Spleen (tissue), 11 donors: ENCODE results near the gene OSBPL10. TPM values are rescaled to one million over a fixed set of nuclear protein-coding genes. Genes with fewer than 3 reads are reported as not detected.

Source experiments
- DNase-seq: peaks from one replicate; pipeline ENCODE4 v3.0.0-alpha.2; 2020
- H3K27ac ChIP-seq, 8 donors: fragments of 200-600 bp; sonication (generic) in 7 of 8; 1 replicate in 4 of 8; 2 replicates in 4 of 8; pipeline versions ENCODE4 v1.5.0 to v1.8.0; 2016 to 2021; ENCODE audit warnings: inconsistent platforms in 4 of 8, mild to moderate bottlenecking in 4 of 8, moderate library complexity in 1 of 8
- H3K27me3 ChIP-seq, 7 donors: fragments of 200-600 bp; sonication (generic) in 6 of 7; replicated peaks in 1 of 7; 1 replicate in 4 of 7; 2 replicates in 3 of 7; pipeline versions ENCODE4 v1.5.0 to v1.8.0; 2016 to 2021; ENCODE audit warnings: inconsistent platforms in 3 of 7, mild to moderate bottlenecking in 1 of 7
- H3K36me3 ChIP-seq, 6 donors: fragments of 200-600 bp; sonication (generic) in 5 of 6; 1 replicate in 4 of 6; 2 replicates in 2 of 6; pipeline versions ENCODE4 v1.5.0 to v1.8.0; 2016 to 2021; ENCODE audit warnings: inconsistent platforms in 2 of 6
- H3K4me1 ChIP-seq, 6 donors: fragments of 200-600 bp; sonication (generic) in 5 of 6; 1 replicate in 3 of 6; 2 replicates in 3 of 6; pipeline versions ENCODE4 v1.5.0 to v1.8.0; 2016 to 2021; ENCODE audit warnings: inconsistent platforms in 3 of 6
- H3K4me3 ChIP-seq, 8 donors: fragments of 200-600 bp; sonication (generic) in 7 of 8; 1 replicate in 4 of 8; 2 replicates in 4 of 8; pipeline versions ENCODE4 v1.5.0 to v1.8.0; 2016 to 2021; ENCODE audit warnings: inconsistent platforms in 4 of 8, mild to moderate bottlenecking in 4 of 8, moderate library complexity in 2 of 8
- H3K9me3 ChIP-seq, 8 donors: fragments of 200-600 bp; sonication (generic) in 7 of 8; 1 replicate in 4 of 8; 2 replicates in 4 of 8; pipeline versions ENCODE4 v1.5.0 to v1.8.0; 2016 to 2021; ENCODE audit warnings: inconsistent platforms in 4 of 8
- POLR2A ChIP-seq, 3 donors: fragments of 450-650 bp; IDR thresholded peaks; one replicate each; pipeline ENCODE4 v1.5.1; 2017; ENCODE audit warnings: antibody characterized with exemption in 3 of 3, mild to moderate bottlenecking in 1 of 3
- POLR2AphosphoS5 ChIP-seq, 3 donors: sonication (generic); formaldehyde crosslinking; IDR thresholded peaks; one replicate each; pipeline ENCODE4 v1.5.1; 2017; ENCODE audit warnings: antibody characterized with exemption in 3 of 3
- WGBS, 5 donors: extraction: QIAGEN DNeasy Blood & Tissue Kit in 3 of 5; methylation state at CpG; one replicate each; pipeline versions ENCODE4 v1.1.5 to v1.1.7; 2013 to 2018; 5-methylcytosine and 5-hydroxymethylcytosine counted together
- intact Hi-C: fragments of 100-400 bp; cut with DNase I; formaldehyde crosslinking; loops from one replicate; pipeline ENCODE4 v1.15.0; 2023; ENCODE audit warnings: low total_unique reads
- polyA plus RNA-seq, 3 donors: library from polyadenylated mRNA; stranded (reverse); fragments of 200-250 nt; gene quantifications; one replicate each; pipeline ENCODE4 v1.2.1, GENCODE V29; 2013
- total RNA-seq, 7 donors: library from RNA; depleted of rRNA in 3 of 7; stranded (reverse); fragments of >200 nt in 3 of 7; fragmentation: NEBNext Ultra II Directional in 4 of 7; extraction: Animal tissue kit (Norgen Biotek cat#: 25700) in 4 of 7; gene quantifications; one replicate each; pipeline versions ENCODE4 v1.1.0 to v1.2.1, GENCODE V29; 2016 to 2021
- TF ChIP-seq, protein P1 (sequence below), 11 experiments: fragments of 200-600 bp in 7 of 11; fragments of 450-650 bp in 4 of 11; sonication (generic) in 4 of 11; IDR thresholded peaks in 8 of 11; conservative IDR thresholded peaks in 3 of 11; 1 replicate in 7 of 11; 2 replicates in 4 of 11; pipeline versions ENCODE4 v1.4.0 to v1.8.0; 2016 to 2021; ENCODE audit warnings: antibody characterized with exemption in 11 of 11, inconsistent platforms in 4 of 11, mild to moderate bottlenecking in 1 of 11
- donor health status: healthy with polysubstance abuse.
- donor health status: DM: no; HTN: no; CAD: no; lungs with moderate emphysema.
- donor health status: DM: no; HTN: no; CAD: no.
- donor health status: Bipolar disorder and iron deficiency.
- donor health status: healthy.
- donor health status: DM: no; HTN: no; CAD: no.
- donor health status: DM: yes; HTN: yes; CAD: no.

Gene OSBPL10
- total and polyA plus RNA-seq, 10 donors, result 3.8 to 95.1 (median 56.5) TPM

DNA sequence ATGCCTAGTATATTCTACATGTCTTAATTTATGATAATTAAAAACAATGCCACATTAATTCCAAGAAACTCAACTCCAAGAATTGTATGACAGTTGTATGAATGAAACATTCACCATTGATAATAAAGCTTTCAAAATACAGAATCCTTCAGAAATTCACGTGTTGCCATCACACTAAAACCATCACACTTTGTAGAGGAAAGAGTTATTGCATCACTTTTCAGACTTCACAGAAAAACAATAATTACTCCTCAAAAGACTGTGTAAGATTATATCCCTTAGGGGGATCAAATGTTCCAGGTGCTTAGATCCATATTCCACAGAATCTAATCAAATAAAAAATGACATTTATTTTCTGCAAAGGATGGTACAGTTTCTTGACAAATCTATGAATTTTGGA, 85.0 kb downstream of the OSBPL10 start:
- H3K36me3 ChIP-seq, result no peaks in the 10 kb centered on the region
- H3K4me3 ChIP-seq, result no peak overlapping the region
- H3K27ac ChIP-seq, result no peak overlapping the region
- no peaks in the 10 kb centered on the region for H3K27me3 ChIP-seq
- no peak for TF ChIP-seq POLR2A (IDR thresholded peaks at IDR 0.05)
- TF ChIP-seq POLR2AphosphoS5 (IDR thresholded peaks at IDR 0.05), result no peak
- TF ChIP-seq, protein P1, sequence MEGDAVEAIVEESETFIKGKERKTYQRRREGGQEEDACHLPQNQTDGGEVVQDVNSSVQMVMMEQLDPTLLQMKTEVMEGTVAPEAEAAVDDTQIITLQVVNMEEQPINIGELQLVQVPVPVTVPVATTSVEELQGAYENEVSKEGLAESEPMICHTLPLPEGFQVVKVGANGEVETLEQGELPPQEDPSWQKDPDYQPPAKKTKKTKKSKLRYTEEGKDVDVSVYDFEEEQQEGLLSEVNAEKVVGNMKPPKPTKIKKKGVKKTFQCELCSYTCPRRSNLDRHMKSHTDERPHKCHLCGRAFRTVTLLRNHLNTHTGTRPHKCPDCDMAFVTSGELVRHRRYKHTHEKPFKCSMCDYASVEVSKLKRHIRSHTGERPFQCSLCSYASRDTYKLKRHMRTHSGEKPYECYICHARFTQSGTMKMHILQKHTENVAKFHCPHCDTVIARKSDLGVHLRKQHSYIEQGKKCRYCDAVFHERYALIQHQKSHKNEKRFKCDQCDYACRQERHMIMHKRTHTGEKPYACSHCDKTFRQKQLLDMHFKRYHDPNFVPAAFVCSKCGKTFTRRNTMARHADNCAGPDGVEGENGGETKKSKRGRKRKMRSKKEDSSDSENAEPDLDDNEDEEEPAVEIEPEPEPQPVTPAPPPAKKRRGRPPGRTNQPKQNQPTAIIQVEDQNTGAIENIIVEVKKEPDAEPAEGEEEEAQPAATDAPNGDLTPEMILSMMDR (IDR thresholded peaks at IDR 0.05 in 8 of 11, conservative IDR thresholded peaks at IDR 0.05 in 3 of 11), result no peak
- 64 to 89% (median 72%) methylated on average over 1 of the region's 1 CpG for WGBS, 5 donors
- intact Hi-C loops, result no loop called here
- H3K9me3 ChIP-seq, result no peaks in the 10 kb centered on the region
- H3K4me1 ChIP-seq, result peaks cover 0 to 48% (median 16%) of the 10 kb centered on the region in 6 donors
- DNase-seq, result no peak

DNA sequence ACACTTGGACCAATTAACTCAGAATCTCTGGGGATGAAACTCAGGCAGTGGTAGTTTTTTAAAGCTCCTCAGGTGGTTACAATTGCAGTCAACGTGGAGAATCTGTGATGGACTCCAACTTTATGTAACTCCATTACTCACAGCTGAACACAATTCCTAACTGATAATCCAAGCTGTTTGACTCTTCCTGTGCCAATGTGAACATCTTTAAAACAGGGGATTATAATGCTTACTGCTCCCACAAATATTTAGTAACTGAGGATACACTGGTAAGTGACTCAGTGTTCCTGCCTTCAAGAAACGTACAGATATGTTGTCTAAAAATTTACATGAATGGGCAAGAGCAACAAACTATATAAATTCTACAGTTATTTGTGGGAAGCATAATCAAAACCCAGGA, 85.6 kb downstream of the OSBPL10 start:
- H3K27me3 ChIP-seq, result no peaks in the 10 kb centered on the region
- intact Hi-C loops, result no loop called here
- H3K27ac ChIP-seq, result no peak overlapping the region
- no peak overlapping the region for H3K4me3 ChIP-seq
- no peak for TF ChIP-seq POLR2A (IDR thresholded peaks at IDR 0.05)
- TF ChIP-seq, protein P1 (IDR thresholded peaks at IDR 0.05 in 8 of 11, conservative IDR thresholded peaks at IDR 0.05 in 3 of 11), result no peak
- TF ChIP-seq POLR2AphosphoS5 (IDR thresholded peaks at IDR 0.05), result no peak
- peaks cover 0 to 43% (median 14%) of the 10 kb centered on the region in 6 donors for H3K4me1 ChIP-seq
- no peak for DNase-seq
- no peaks in the 10 kb centered on the region for H3K36me3 ChIP-seq
- WGBS, 5 donors, result 58 to 95% (median 83%) methylated on average over 2 of the region's 2 CpGs
- no peaks in the 10 kb centered on the region for H3K9me3 ChIP-seq

DNA sequence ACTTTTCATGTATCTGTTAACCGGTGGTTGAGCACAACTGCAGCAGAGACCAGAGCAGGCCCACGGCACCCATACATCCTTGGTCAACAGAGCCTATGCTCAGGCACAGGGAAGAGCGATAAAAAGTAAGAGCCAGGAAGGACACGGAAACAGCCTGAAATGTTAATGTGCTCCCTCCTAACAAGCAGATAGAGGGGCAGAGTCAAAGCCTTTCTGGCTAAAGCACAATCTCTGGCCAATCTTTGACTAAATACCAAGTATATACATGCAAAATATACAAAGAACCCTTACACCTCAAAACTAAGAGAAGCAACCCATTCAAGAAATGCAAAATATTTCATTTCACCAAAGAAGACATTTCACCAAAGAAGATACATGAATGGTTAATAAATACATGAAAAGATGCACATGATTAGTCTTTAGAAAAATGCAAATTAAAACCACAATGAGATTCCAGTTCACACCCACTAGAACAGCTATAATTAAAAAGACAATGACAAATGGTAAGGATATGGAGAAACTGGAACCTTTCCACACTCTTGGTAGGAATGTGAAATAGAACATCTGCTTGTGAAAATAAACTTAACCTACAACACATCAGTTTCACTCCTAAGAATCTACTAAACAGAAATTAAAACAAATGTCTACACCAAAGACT, 88.0 kb downstream of the OSBPL10 start:
- intact Hi-C loops, result no loop called here
- no peak for TF ChIP-seq POLR2A (IDR thresholded peaks at IDR 0.05)
- TF ChIP-seq, protein P1 (IDR thresholded peaks at IDR 0.05 in 8 of 11, conservative IDR thresholded peaks at IDR 0.05 in 3 of 11), result no peak
- no peak for TF ChIP-seq POLR2AphosphoS5 (IDR thresholded peaks at IDR 0.05)

DNA sequence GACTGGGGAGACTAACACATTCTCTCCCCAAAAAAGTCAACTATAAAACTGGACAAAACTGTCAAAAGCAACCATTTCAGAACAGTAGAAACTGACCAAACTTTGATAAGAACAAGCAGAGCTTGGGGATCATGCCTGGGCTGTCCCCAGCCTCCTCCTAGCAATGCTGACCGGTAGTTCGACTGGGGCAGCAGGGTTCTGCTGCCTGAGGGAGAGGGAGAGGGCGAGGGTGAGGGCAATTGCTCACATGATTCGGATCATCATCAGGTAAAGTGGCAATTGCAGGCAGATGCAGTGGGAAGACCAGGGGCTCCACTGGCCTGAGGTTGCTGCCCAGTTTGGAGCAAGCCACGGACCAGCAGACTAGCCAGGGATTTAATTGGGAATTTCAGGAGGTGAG, 88.6 kb downstream of the OSBPL10 start:
- Histone ChIP-seq H3K9me3 (no peaks in the 10 kb centered on the region), H3K4me3 (no peak overlapping the region), H3K27me3 (no peaks in the 10 kb centered on the region), H3K36me3 (no peaks in the 10 kb centered on the region), H3K27ac (no peak overlapping the region), H3K4me1 (peaks cover 0 to 36% (median 14%) of the 10 kb centered on the region in 6 donors)
- WGBS, 5 donors, result 84 to 92% (median 91%) methylated on average over 5 of the region's 5 CpGs
- TF ChIP-seq, protein P1 (IDR thresholded peaks at IDR 0.05 in 8 of 11, conservative IDR thresholded peaks at IDR 0.05 in 3 of 11), result no peak
- TF ChIP-seq POLR2A (IDR thresholded peaks at IDR 0.05) (no peak), POLR2AphosphoS5 (IDR thresholded peaks at IDR 0.05) (no peak)
- DNase-seq, result no peak
- intact Hi-C loops, result no loop called here

More for the DNA sequence above, 88.0 kb downstream of the OSBPL10 start:
- Histone ChIP-seq H3K4me1 (peaks cover 0 to 36% (median 14%) of the 10 kb centered on the region in 6 donors), H3K9me3 (no peaks in the 10 kb centered on the region), H3K4me3 (no peak overlapping the region), H3K36me3 (no peaks in the 10 kb centered on the region), H3K27me3 (no peaks in the 10 kb centered on the region), H3K27ac (no peak overlapping the region)
- no peak for DNase-seq
- 81 to 99% (median 92%) methylated on average over 4 of the region's 4 CpGs for WGBS, 5 donors
